OCI-LY7 (cell line): ENCODE data around the gene UFD1.

Experiments used
- CTCF ChIP-seq: fragments of 200-600 bp; sonication (generic); conservative IDR thresholded peaks from 2 replicates; pipeline ENCODE4 v1.5.1; 2014; ENCODE audit warnings: mild to moderate bottlenecking, antibody characterized with exemption, low read length, moderate library complexity, mixed read lengths
- EZH2phosphoT487 ChIP-seq: fragments of 200-600 bp; sonication (generic); IDR thresholded peaks from 2 replicates; pipeline ENCODE4 v1.6.1; 2018; ENCODE audit warnings: low read depth, borderline replicate concordance, mild to moderate bottlenecking, mixed run types, antibody characterized with exemption, low read length, moderate library complexity, mixed read lengths

GRCh38 chr22:19419086-19419463 is 59.9 kb downstream of the UFD1 start:
- no peak for TF ChIP-seq CTCF
- TF ChIP-seq EZH2phosphoT487, result no peak
